Activated T-cell treated with anti-CD3 and anti-CD28 coated beads, Interleukin-2, amount 50 U/mL, for 4 hours (primary cell): ENCODE measurements around the gene ERC1. TPM values are rescaled to one million over a fixed set of nuclear protein-coding genes. Genes with fewer than 3 reads are reported as not detected.
A peak's percentile ranks its signal among the peaks of the same experiment; 100 is the strongest.

ENCODE experiments used
- ATAC-seq, 2 donors: fragments of 200-7000 bp; cut with Tn5 transposase; one replicate each; pipeline ENCODE4 v1.10.0; 2021
- DNase-seq: peaks from one replicate; pipeline ENCODE4 v3.0.0-alpha.2; 2020
- H3K27me3 Mint-ChIP-seq: one replicate; pipeline ENCODE4 v1.8.0; 2021; ENCODE audit warnings: low read depth, mixed read lengths
- H3K36me3 Mint-ChIP-seq: one replicate; pipeline ENCODE4 v1.8.0; 2022; ENCODE audit warnings: mixed read lengths; ENCODE audit not compliant: insufficient read depth
- H3K4me1 Mint-ChIP-seq: one replicate; pipeline ENCODE4 v1.8.0; 2021; ENCODE audit warnings: low read depth, mixed read lengths
- H3K4me3 Mint-ChIP-seq: one replicate; pipeline ENCODE4 v1.8.0; 2021; ENCODE audit warnings: mild to moderate bottlenecking, moderate library complexity, mixed read lengths
- H3K9me3 Mint-ChIP-seq: one replicate; pipeline ENCODE4 v1.8.0; 2021; ENCODE audit warnings: mixed read lengths
- total RNA-seq, 3 donors: library from RNA; stranded (reverse); gene quantifications; one replicate each; pipeline ENCODE4 v1.2.1, GENCODE V29; 2021

The ERC1 gene
- total RNA-seq, 3 donors from 2014 or later, result 18.7 to 21.9 (median 20.6) TPM

GRCh38 chr12:1391722-1392121 lies 400.7 kb downstream of the ERC1 start:
- no peaks in the 10 kb centered on the region for H3K27me3 Mint-ChIP-seq
- DNase-seq, result no peak

GRCh38 chr12:1395421-1395955 lies 404.5 kb downstream of the ERC1 start:
- Mint-ChIP-seq H3K4me3 (no peak overlapping the region), H3K27me3 (no peaks in the 10 kb centered on the region), H3K9me3 (peaks cover 6% of the 10 kb centered on the region), H3K4me1 (no peaks in the 10 kb centered on the region), H3K36me3 (peaks cover 18% of the 10 kb centered on the region)
- DNase-seq (no peak), ATAC-seq (no peak)

More at GRCh38 chr12:1391722-1392121, 400.7 kb downstream of the ERC1 start:
- Mint-ChIP-seq H3K9me3 (peaks cover 6% of the 10 kb centered on the region), H3K36me3 (peaks cover 36% of the 10 kb centered on the region), H3K4me3 (no peak overlapping the region), H3K4me1 (no peaks in the 10 kb centered on the region)
- no peak for ATAC-seq

GRCh38 chr12:1398673-1399072 lies 407.6 kb downstream of the ERC1 start:
- Mint-ChIP-seq H3K9me3 (no peaks in the 10 kb centered on the region), H3K4me1 (no peaks in the 10 kb centered on the region), H3K4me3 (no peak overlapping the region), H3K36me3 (peaks cover 3% of the 10 kb centered on the region), H3K27me3 (no peaks in the 10 kb centered on the region)
- no peak for ATAC-seq
- DNase-seq, result no peak

GRCh38 chr12:1401891-1402290 lies 410.9 kb downstream of the ERC1 start:
- ATAC-seq, result no peak

GRCh38 chr12:1403417-1403816 lies 412.4 kb downstream of the ERC1 start:
- H3K9me3 Mint-ChIP-seq, result no peaks in the 10 kb centered on the region
- H3K4me1 Mint-ChIP-seq, result no peaks in the 10 kb centered on the region
- ATAC-seq (no peak), DNase-seq (no peak)
- no peak overlapping the region for H3K4me3 Mint-ChIP-seq
- no peaks in the 10 kb centered on the region for H3K36me3 Mint-ChIP-seq
- no peaks in the 10 kb centered on the region for H3K27me3 Mint-ChIP-seq

More at GRCh38 chr12:1401891-1402290, 410.9 kb downstream of the ERC1 start:
- Mint-ChIP-seq H3K4me1 (no peaks in the 10 kb centered on the region), H3K36me3 (no peaks in the 10 kb centered on the region), H3K4me3 (no peak overlapping the region), H3K27me3 (no peaks in the 10 kb centered on the region), H3K9me3 (no peaks in the 10 kb centered on the region)
- no peak for DNase-seq

GRCh38 chr12:1405619-1406018 lies 414.6 kb downstream of the ERC1 start:
- H3K9me3 Mint-ChIP-seq, result no peaks in the 10 kb centered on the region
- peaks cover 16% of the 10 kb centered on the region for H3K36me3 Mint-ChIP-seq
- H3K27me3 Mint-ChIP-seq, result no peaks in the 10 kb centered on the region
- DNase-seq (no peak), ATAC-seq (no peak)
- H3K4me3 Mint-ChIP-seq, result no peak overlapping the region
- no peaks in the 10 kb centered on the region for H3K4me1 Mint-ChIP-seq

- no peak for ATAC-seq
- H3K4me1 Mint-ChIP-seq, result no peaks in the 10 kb centered on the region
- H3K36me3 Mint-ChIP-seq, result peaks cover 48% of the 10 kb centered on the region
- H3K4me3 Mint-ChIP-seq, result no peak overlapping the region
- no peak for DNase-seq
- H3K27me3 Mint-ChIP-seq, result no peaks in the 10 kb centered on the region
- no peaks in the 10 kb centered on the region for H3K9me3 Mint-ChIP-seq
Measured at GRCh38 chr12:1410794-1411193, 419.8 kb downstream of the ERC1 start.

- H3K4me3 Mint-ChIP-seq, result no peak overlapping the region
- no peak for ATAC-seq
- H3K36me3 Mint-ChIP-seq, result peaks cover 63% of the 10 kb centered on the region
- no peaks in the 10 kb centered on the region for H3K27me3 Mint-ChIP-seq
- H3K4me1 Mint-ChIP-seq, result no peaks in the 10 kb centered on the region
- no peaks in the 10 kb centered on the region for H3K9me3 Mint-ChIP-seq
- DNase-seq, result no peak
Measured at GRCh38 chr12:1413930-1414329, 422.9 kb downstream of the ERC1 start.

GRCh38 chr12:1418144-1418543 lies 427.1 kb downstream of the ERC1 start:
- peaks cover 9% of the 10 kb centered on the region for H3K9me3 Mint-ChIP-seq
- ATAC-seq, result no peak
- peaks cover 47% of the 10 kb centered on the region for H3K36me3 Mint-ChIP-seq
- H3K4me1 Mint-ChIP-seq, result peaks cover 10% of the 10 kb centered on the region
- DNase-seq, result no peak
- H3K4me3 Mint-ChIP-seq, result no peak overlapping the region
- no peaks in the 10 kb centered on the region for H3K27me3 Mint-ChIP-seq

- H3K4me3 Mint-ChIP-seq, result no peak overlapping the region
- DNase-seq (no peak), ATAC-seq (no peak)
- H3K36me3 Mint-ChIP-seq, result peaks cover 36% of the 10 kb centered on the region
- H3K4me1 Mint-ChIP-seq, result peaks cover 13% of the 10 kb centered on the region
- H3K27me3 Mint-ChIP-seq, result no peaks in the 10 kb centered on the region
- peaks cover 9% of the 10 kb centered on the region for H3K9me3 Mint-ChIP-seq
Measured at GRCh38 chr12:1419849-1420371, 428.9 kb downstream of the ERC1 start.

GRCh38 chr12:1421091-1421846 lies 430.2 kb downstream of the ERC1 start:
- H3K9me3 Mint-ChIP-seq, result peaks cover 9% of the 10 kb centered on the region
- no peaks in the 10 kb centered on the region for H3K27me3 Mint-ChIP-seq
- no peak for DNase-seq
- ATAC-seq, result no peak
- no peak overlapping the region for H3K4me3 Mint-ChIP-seq
- H3K4me1 Mint-ChIP-seq, result peaks cover 13% of the 10 kb centered on the region
- H3K36me3 Mint-ChIP-seq, result peaks cover 24% of the 10 kb centered on the region

GRCh38 chr12:1422604-1423315 lies 431.7 kb downstream of the ERC1 start:
- ATAC-seq (peak; percentile 43 to 59), DNase-seq (no peak)
- peaks cover 19% of the 10 kb centered on the region for H3K36me3 Mint-ChIP-seq
- no peak overlapping the region for H3K4me3 Mint-ChIP-seq
- H3K4me1 Mint-ChIP-seq, result peaks cover 13% of the 10 kb centered on the region
- no peaks in the 10 kb centered on the region for H3K27me3 Mint-ChIP-seq
- peaks cover 9% of the 10 kb centered on the region for H3K9me3 Mint-ChIP-seq

GRCh38 chr12:1424674-1425395 lies 433.8 kb downstream of the ERC1 start:
- H3K9me3 Mint-ChIP-seq, result peaks cover 9% of the 10 kb centered on the region
- DNase-seq (no peak), ATAC-seq (no peak)
- peaks cover 13% of the 10 kb centered on the region for H3K4me1 Mint-ChIP-seq
- no peaks in the 10 kb centered on the region for H3K27me3 Mint-ChIP-seq
- no peak overlapping the region for H3K4me3 Mint-ChIP-seq
- peaks cover 6% of the 10 kb centered on the region for H3K36me3 Mint-ChIP-seq

- ATAC-seq, result no peak
- no peak overlapping the region for H3K4me3 Mint-ChIP-seq
Measured at GRCh38 chr12:1425396-1425729, 434.3 kb downstream of the ERC1 start.

More at GRCh38 chr12:1425396-1425729, 434.3 kb downstream of the ERC1 start:
- no peaks in the 10 kb centered on the region for H3K27me3 Mint-ChIP-seq
- no peak for DNase-seq
- H3K4me1 Mint-ChIP-seq, result peaks cover 13% of the 10 kb centered on the region
- H3K36me3 Mint-ChIP-seq, result peaks cover 6% of the 10 kb centered on the region
- peaks cover 9% of the 10 kb centered on the region for H3K9me3 Mint-ChIP-seq
